ENCODE results near the gene SVIP.

Gene SVIP

DNA sequence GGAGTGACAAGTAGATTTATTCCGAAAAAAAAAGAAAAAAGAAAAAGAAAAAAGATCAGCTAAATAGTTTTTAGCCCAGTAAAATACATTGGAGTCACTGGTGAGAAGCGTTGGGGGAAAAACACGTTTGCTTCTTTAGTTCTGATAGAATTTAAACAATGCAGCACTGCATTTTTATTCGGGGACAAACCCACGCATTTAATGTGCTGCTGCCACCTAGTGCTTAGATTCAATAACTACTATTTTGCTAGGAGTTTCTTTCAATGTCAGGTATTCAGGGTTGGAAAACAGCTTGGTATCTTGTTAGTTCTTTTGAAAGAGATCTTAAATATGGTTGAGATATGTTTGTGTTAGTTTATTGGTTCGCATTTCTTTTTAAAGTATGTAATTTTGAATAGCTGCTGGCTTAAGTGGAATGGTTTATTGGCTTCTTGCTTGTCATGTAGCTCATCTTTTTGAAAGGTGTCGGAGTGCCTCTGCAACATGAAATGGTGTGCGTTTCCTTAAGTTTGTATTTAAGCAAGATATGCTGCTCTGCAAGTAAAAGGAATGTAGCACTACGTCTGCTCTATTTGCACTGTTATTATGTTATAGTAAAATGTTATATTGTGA is 41.9 kb downstream of the SVIP start:
- peak; percentile 56 for DNase-seq

DNA sequence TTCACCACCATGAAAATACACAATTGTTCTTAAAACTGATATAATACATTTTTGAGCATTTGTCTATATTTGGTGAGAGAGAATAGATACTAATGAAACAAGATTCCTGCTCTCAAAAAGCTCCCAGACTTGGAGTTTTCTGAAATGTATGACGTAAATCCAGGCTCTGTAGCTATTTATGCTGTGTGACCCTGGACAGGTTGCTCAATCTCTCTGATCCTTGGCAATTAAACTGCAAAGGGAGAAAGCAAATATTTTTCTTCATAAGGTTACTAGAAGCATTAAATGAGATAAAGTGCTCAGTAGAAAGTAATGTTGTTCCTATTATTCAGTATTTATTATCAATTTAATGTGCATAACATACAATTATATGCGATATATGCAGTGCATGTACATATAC is 42.5 kb downstream of the SVIP start:
- DNase-seq = no peak

DNA sequence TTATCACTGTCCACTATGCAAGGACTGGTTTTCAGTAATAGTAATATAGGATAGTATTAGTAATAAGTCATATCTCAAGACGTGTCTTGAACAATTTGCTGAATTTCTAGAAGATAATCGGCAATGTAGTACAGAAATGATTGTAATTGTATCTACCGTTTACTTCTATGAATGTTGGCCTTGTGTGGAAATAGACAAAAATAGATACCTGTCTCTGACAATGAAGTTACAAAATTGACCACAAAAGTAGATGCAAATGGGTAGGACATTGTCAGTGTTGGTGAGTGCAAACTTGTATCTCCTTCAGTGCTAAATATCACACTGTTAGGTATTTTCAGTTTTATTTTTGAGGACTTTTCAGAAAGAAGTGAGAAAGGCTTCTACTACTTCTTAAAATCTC is 43.1 kb downstream of the SVIP start:
- DNase-seq = no peak

GRCh38 chr11:22785251-22785650 is 44.4 kb downstream of the SVIP start:
- DNase-seq = peak; percentile 32

GRCh38 chr11:22780952-22781593 is 48.5 kb downstream of the SVIP start:
- DNase-seq = no peak

DNA sequence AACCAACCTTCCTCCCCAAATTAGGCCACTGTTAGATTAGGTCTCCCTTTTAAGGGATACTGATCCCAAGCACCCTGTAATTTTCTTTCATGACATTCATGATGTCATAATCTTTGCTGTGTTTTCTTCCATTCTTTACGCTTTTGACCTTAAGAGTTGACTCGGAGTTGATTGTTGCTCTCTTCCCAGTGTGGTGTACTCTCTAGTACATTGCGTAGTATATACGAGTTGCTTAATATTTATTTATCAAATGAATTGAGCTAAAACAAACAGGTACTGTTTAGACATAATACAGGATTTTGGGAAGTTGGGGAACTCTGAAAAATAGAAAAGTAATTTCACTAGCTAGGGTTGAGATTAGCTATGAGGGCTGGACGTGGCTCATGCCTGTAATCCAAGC is 49.8 kb downstream of the SVIP start:
- no peak for DNase-seq

- DNase-seq = no peak
These were observed 51.0 kb downstream of the SVIP start for GRCh38 chr11:22778642-22779041.

- DNase-seq = no peak
These were observed 54.4 kb downstream of the SVIP start for GRCh38 chr11:22775248-22775647.

DNA sequence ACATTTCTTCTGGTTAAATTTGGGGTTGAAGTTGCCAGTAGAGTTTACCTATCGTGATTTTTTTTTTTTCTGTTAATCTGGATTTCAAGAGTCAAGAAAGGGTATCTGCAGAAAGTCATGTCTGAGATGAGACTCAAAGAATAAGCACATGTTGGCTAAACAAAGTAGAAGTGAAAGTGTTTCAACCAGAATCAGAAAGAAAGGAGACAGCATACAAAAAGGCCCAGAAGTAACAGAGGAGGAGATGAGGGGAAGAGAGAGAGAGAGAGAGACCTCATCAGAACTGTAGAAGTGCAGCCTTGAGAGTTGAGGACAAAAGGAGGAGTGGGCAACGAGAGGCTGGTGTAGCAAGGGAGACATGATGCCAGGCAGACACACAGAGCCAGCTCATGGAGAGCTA is 54.9 kb downstream of the SVIP start:
- no peak for DNase-seq

- DNase-seq = no peak
These were observed 60.5 kb downstream of the SVIP start for GRCh38 chr11:22769081-22769480.
